ENCODE data around the gene MRAS. TPM values are rescaled to one million over a fixed set of nuclear protein-coding genes. Genes with fewer than 3 reads are reported as not detected.

MRAS gene
- polyA plus RNA-seq, 1 donor (not counting 4 experiments of a cell fraction or from before 2014, with no cell fraction given), result 7.7 TPM

DNA sequence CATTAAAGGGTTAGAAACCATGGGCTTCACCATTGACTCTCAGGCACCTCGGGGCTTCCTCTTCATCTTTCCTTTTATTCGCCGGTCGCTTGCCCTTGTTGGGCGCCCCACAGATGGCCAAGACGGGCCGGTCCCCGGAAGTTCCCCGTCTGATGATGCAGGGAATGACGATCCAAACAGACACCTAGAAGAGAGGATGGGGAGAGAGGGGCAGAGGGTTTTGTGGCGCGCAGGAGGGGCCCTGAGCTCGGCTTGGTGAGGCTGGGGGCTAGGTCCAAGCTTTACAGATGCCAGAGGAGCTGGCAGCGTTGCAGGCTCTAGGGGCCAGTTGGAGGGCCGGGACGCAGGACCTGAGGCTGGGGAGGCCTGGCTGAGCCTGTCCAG is 85.5 kb downstream of the MRAS start:
- no peak overlapping the region for H3K9ac ChIP-seq (ENCODE audit: control insufficient read depth, extremely low read depth, insufficient read depth, low read length)
- dilution Hi-C loops (cut with MboI; ENCODE audit: extremely low pct_ligation_motif_present, low sequenced_read_pairs), result no loop called here
- DNase-seq (ENCODE audit: low read depth, low spot score) (no peak), FAIRE-seq (no peak)
- H3K9me1 ChIP-seq (ENCODE audit: control insufficient read depth, extremely low read depth, insufficient read depth, low read length), result no peaks in the 10 kb centered on the region
- H3K79me2 ChIP-seq (ENCODE audit: control insufficient read depth, insufficient read depth, low read length), result no peaks in the 10 kb centered on the region
- no peaks in the 10 kb centered on the region for H4K20me1 ChIP-seq (ENCODE audit: control insufficient read depth, extremely low read depth, insufficient read depth, low read length)
- H3K4me1 ChIP-seq (ENCODE audit: control insufficient read depth, extremely low read depth, insufficient read depth, low read length), result peaks cover 6% of the 10 kb centered on the region
- no peak overlapping the region for H3K4me3 ChIP-seq (ENCODE audit: control insufficient read depth in 2 of 3, extremely low read depth in 1 of 3, insufficient read depth in 2 of 3, low read depth in 1 of 3, low read length in 3 of 3)
- TF ChIP-seq, protein P1, sequence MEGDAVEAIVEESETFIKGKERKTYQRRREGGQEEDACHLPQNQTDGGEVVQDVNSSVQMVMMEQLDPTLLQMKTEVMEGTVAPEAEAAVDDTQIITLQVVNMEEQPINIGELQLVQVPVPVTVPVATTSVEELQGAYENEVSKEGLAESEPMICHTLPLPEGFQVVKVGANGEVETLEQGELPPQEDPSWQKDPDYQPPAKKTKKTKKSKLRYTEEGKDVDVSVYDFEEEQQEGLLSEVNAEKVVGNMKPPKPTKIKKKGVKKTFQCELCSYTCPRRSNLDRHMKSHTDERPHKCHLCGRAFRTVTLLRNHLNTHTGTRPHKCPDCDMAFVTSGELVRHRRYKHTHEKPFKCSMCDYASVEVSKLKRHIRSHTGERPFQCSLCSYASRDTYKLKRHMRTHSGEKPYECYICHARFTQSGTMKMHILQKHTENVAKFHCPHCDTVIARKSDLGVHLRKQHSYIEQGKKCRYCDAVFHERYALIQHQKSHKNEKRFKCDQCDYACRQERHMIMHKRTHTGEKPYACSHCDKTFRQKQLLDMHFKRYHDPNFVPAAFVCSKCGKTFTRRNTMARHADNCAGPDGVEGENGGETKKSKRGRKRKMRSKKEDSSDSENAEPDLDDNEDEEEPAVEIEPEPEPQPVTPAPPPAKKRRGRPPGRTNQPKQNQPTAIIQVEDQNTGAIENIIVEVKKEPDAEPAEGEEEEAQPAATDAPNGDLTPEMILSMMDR (optimal IDR thresholded peaks at IDR 0.05 in 1 of 3, IDR thresholded peaks at IDR 0.05 in 1 of 3, conservative IDR thresholded peaks at IDR 0.05 in 1 of 3; ENCODE audit: extremely low read depth in 1 of 3, insufficient read depth in 2 of 3, low read length in 3 of 3), result no peak
- TF ChIP-seq EZH2 (IDR thresholded peaks at IDR 0.05; ENCODE audit: low read length), result no peak
- H2AFZ ChIP-seq (ENCODE audit: control insufficient read depth, low read length), result no peak overlapping the region
- H3K27me3 ChIP-seq (ENCODE audit: control insufficient read depth, extremely low read depth, insufficient read depth, low read length), result peaks cover 24% of the 10 kb centered on the region
- no peak overlapping the region for H3K27ac ChIP-seq (ENCODE audit: control insufficient read depth, insufficient read depth, low read length)
- no peaks in the 10 kb centered on the region for H3K36me3 ChIP-seq (ENCODE audit: control insufficient read depth in 2 of 2, extremely low read depth in 1 of 2, insufficient read depth in 2 of 2, low read length in 2 of 2)
- no peaks in the 10 kb centered on the region for H3K9me3 ChIP-seq (ENCODE audit: control insufficient read depth, low read depth, low read length)
- peak overlapping the region; percentile 88 for H3K4me2 ChIP-seq (ENCODE audit: control insufficient read depth, extremely low read depth, insufficient read depth, low read depth, low read length)

DNA sequence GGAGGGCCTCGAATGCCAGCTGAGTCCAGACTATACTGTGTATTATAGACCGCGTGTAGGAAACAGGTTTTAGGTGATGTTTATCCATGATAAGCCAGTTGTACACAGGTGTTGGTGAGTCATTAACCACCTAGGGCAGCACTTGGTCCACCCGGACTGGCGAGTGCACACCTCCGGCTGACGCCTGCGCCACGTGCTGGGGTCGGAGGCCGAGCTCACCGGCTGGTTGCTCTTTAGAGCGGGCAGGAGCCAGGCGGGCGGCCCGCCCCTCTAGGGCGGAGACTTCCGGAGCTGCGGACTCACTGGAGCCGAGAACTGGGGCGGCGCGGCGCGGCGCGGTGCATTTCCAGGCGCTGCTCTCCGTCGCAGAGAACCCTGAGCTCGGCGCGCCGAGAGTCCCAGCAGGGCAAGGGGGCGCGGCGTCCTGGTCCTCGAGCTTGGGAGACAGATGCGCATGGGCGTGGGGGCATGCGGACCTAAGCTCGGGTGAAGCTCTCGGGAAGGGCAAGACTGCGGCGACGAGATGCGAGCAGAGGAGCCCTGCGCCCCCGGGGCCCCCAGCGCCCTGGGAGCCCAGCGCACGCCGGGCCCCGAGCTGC is 86.0 kb downstream of the MRAS start, which contains the start of gene ESYT3:
ESYT3 (plus strand) TSS at position 341 of the 599 bp plus-strand sequence; CDS start at position 524, 183 bp downstream.
- FAIRE-seq (peak; percentile 49), DNase-seq (ENCODE audit: low read depth, low spot score) (peak; percentile 54)
- Histone ChIP-seq H2AFZ (ENCODE audit: control insufficient read depth, low read length) (peak within 1 kb of the TSS; percentile 81), H3K36me3 (ENCODE audit: control insufficient read depth in 2 of 2, extremely low read depth in 1 of 2, insufficient read depth in 2 of 2, low read length in 2 of 2) (no peaks in the 10 kb centered on the region), H3K9ac (ENCODE audit: control insufficient read depth, extremely low read depth, insufficient read depth, low read length) (peak within 1 kb of the TSS; percentile 46), H3K9me3 (ENCODE audit: control insufficient read depth, low read depth, low read length) (no peaks in the 10 kb centered on the region), H3K27me3 (ENCODE audit: control insufficient read depth, extremely low read depth, insufficient read depth, low read length) (peaks cover 24% of the 10 kb centered on the region), H3K4me1 (ENCODE audit: control insufficient read depth, extremely low read depth, insufficient read depth, low read length) (peaks cover 6% of the 10 kb centered on the region), H3K4me2 (ENCODE audit: control insufficient read depth, extremely low read depth, insufficient read depth, low read depth, low read length) (peak within 1 kb of the TSS; percentile 88), H3K79me2 (ENCODE audit: control insufficient read depth, insufficient read depth, low read length) (no peaks in the 10 kb centered on the region), H4K20me1 (ENCODE audit: control insufficient read depth, extremely low read depth, insufficient read depth, low read length) (no peaks in the 10 kb centered on the region), H3K9me1 (ENCODE audit: control insufficient read depth, extremely low read depth, insufficient read depth, low read length) (no peaks in the 10 kb centered on the region), H3K27ac (ENCODE audit: control insufficient read depth, insufficient read depth, low read length) (no peak within 1 kb of the TSS), H3K4me3 (ENCODE audit: control insufficient read depth in 2 of 3, extremely low read depth in 1 of 3, insufficient read depth in 2 of 3, low read depth in 1 of 3, low read length in 3 of 3) (peak within 1 kb of the TSS; percentile 40 to 65 (median 56))
- TF ChIP-seq, protein P1 (optimal IDR thresholded peaks at IDR 0.05 in 1 of 3, IDR thresholded peaks at IDR 0.05 in 1 of 3, conservative IDR thresholded peaks at IDR 0.05 in 1 of 3; ENCODE audit: extremely low read depth in 1 of 3, insufficient read depth in 2 of 3, low read length in 3 of 3), result no peak
- TF ChIP-seq EZH2 (IDR thresholded peaks at IDR 0.05; ENCODE audit: low read length), result no peak
- dilution Hi-C loops (cut with MboI; ENCODE audit: extremely low pct_ligation_motif_present, low sequenced_read_pairs), result no loop called here
